Erythroblast (primary cell): Measurements from ENCODE around the gene BST2.
A peak's percentile ranks its signal among the peaks of the same experiment; 100 is the strongest.

Experiments
- GATA1 ChIP-seq: IDR thresholded peaks from 2 replicates; pipeline ENCODE4 v1.6.1; 2011; ENCODE audit warnings: low read depth, mild to moderate bottlenecking, control low read depth, low read length, moderate library complexity
- POLR2A ChIP-seq: IDR thresholded peaks from 2 replicates; pipeline ENCODE4 v1.6.1; 2011; ENCODE audit warnings: mild to moderate bottlenecking, low read length

DNA sequence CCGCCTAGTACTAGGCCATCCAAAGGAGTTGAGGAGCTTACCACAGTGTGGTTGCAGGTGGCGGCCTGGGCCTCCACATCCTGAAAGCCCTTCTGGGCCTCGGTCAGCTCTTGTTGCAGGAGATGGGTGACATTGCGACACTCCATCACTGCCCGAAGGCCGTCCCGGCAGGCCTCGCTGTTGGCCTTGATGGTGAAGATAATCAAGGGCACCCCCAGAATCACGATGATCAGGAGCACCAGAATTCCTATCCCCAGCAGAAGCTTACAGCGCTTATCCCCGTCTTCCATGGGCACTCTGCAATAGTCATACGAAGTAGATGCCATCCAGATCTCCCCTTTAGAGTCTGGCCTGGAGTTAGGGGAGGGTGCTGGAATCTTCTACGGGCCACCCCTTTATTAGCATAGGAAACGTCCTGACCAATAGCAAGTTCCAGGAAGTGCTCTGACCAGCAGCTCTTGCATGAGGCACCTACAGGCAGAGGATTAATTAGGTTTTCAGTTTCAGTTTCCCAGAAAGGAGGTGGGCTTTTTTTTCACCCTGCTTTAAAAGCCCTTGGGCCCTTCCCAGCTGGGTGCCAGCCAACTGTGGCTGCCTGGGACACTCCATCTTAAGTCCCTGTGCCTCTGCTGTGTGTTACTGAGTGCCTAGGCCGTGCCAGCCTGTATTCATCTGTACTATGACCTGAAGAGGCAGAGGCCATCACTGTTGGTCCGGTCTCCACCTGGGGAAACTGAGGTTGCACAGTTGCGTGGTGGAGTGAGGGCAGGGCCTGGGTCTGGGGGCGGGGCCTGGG, at the start of gene BST2:
- TF ChIP-seq POLR2A, result peak; percentile 83
- no peak for TF ChIP-seq GATA1
